IMR-90 (cell line): ENCODE results near the gene MUTYH.
A peak's percentile ranks its signal among the peaks of the same experiment; 100 is the strongest.
"Not testable (repeated sequence)": the region's sequence is repeated elsewhere in the genome, so short reads cannot be mapped to it uniquely, and the experiment has no call there.

Experiments
- CTCF ChIP-seq: conservative IDR thresholded peaks from 2 replicates; pipeline ENCODE4 v1.5.1; 2012; ENCODE audit warnings: mild to moderate bottlenecking, low read depth, low read length, improper control_type of control experiment
- MXI1 ChIP-seq: IDR thresholded peaks from 2 replicates; pipeline ENCODE4 v1.6.1; 2012; ENCODE audit warnings: low read depth, mild to moderate bottlenecking, low read length, moderate library complexity, borderline replicate concordance
- POLR2A ChIP-seq: IDR thresholded peaks from 2 replicates; pipeline ENCODE4 v1.6.1; 2012; ENCODE audit warnings: mild to moderate bottlenecking, low read depth, low read length

- TF ChIP-seq CTCF = 0 out of 2 replicates have a peak, but pooled peaks have one; percentile 11
- not testable (repeated sequence) for TF ChIP-seq POLR2A, MXI1
Measured at GRCh38 chr1:45360981-45361380, 20.7 kb upstream of the MUTYH start.
